CD8-positive, alpha-beta memory T cell (primary cell): ENCODE results near the gene PLAAT5. TPM values are rescaled to one million over a fixed set of nuclear protein-coding genes. Genes with fewer than 3 reads are reported as not detected.
A peak's percentile ranks its signal among the peaks of the same experiment; 100 is the strongest.

Experiments used
- CTCF ChIA-PET: fragments of 350-600 bp; sonication (Branson Sonifier 250); formaldehyde crosslinking; loops from one replicate; lab custom pipeline; 2021; ENCODE audit warnings: antibody characterized with exemption; lab: Charles Lee
- POLR2A ChIA-PET: fragments of 350-600 bp; sonication (Branson Sonifier 250); formaldehyde crosslinking; loops from one replicate; lab custom pipeline; 2021; ENCODE audit warnings: antibody characterized with exemption; lab: Charles Lee
- DNase-seq, 5 donors: peaks; one replicate each; pipeline versions ENCODE4 v3.0.0 to v3.0.0-alpha.2; 2020 to 2022; ENCODE audit warnings: mixed read lengths in 1 of 5
- H3K27ac ChIP-seq: one replicate; pipeline ENCODE4 v1.7.0; 2013; ENCODE audit warnings: low read depth, mild to moderate bottlenecking, low read length, moderate library complexity
- H3K27me3 ChIP-seq: 2 replicates; pipeline ENCODE4 v1.7.0; 2013; ENCODE audit warnings: low read length, mild to moderate bottlenecking; ENCODE audit not compliant: insufficient read depth, poor library complexity, severe bottlenecking
- H3K36me3 ChIP-seq: 2 replicates; pipeline ENCODE4 v1.7.0; 2013; ENCODE audit warnings: mild to moderate bottlenecking, low read length, moderate library complexity; ENCODE audit not compliant: insufficient read depth
- H3K4me1 ChIP-seq: 2 replicates; pipeline ENCODE4 v1.7.0; 2013; ENCODE audit warnings: mild to moderate bottlenecking, low read length, moderate library complexity; ENCODE audit not compliant: insufficient read depth
- H3K4me3 ChIP-seq: 2 replicates; pipeline ENCODE4 v1.7.0; 2013; ENCODE audit warnings: mild to moderate bottlenecking, low read length
- H3K9me3 ChIP-seq: 2 replicates; pipeline ENCODE4 v1.7.0; 2013; ENCODE audit warnings: mild to moderate bottlenecking, low read length
- H3K27ac Mint-ChIP-seq, 8 donors: one replicate each; pipeline ENCODE4 v1.8.0; 2020 to 2021; ENCODE audit warnings: mixed read lengths in 8 of 8, mild to moderate bottlenecking in 6 of 8, inconsistent platforms in 3 of 8, moderate library complexity in 3 of 8
- H3K27me3 Mint-ChIP-seq, 2 donors: one replicate each; pipeline ENCODE4 v1.8.0; 2020 to 2021; ENCODE audit warnings: mixed read lengths in 2 of 2, mild to moderate bottlenecking in 1 of 2, moderate library complexity in 1 of 2
- H3K36me3 Mint-ChIP-seq, 3 donors: one replicate each; pipeline ENCODE4 v1.8.0; 2020 to 2021; ENCODE audit warnings: mixed read lengths in 3 of 3, inconsistent platforms in 1 of 3, mild to moderate bottlenecking in 1 of 3
- H3K4me1 Mint-ChIP-seq, 3 donors: one replicate each; pipeline ENCODE4 v1.8.0; 2020 to 2021; ENCODE audit warnings: mixed read lengths in 3 of 3, inconsistent platforms in 1 of 3, mild to moderate bottlenecking in 1 of 3
- H3K4me3 Mint-ChIP-seq, 7 donors: one replicate each; pipeline ENCODE4 v1.8.0; 2020 to 2021; ENCODE audit warnings: mixed read lengths in 7 of 7, mild to moderate bottlenecking in 6 of 7, moderate library complexity in 4 of 7, inconsistent platforms in 2 of 7
- H3K9me3 Mint-ChIP-seq, 5 donors: one replicate each; pipeline ENCODE4 v1.8.0; 2020 to 2022; ENCODE audit warnings: mixed read lengths in 5 of 5, mild to moderate bottlenecking in 3 of 5, moderate library complexity in 2 of 5, inconsistent platforms in 1 of 5
- polyA plus RNA-seq: library from polyadenylated mRNA; unstranded; fragments of 300-500 nt; fragmentation: Illumina TruSeq; gene quantifications from one replicate; pipeline ENCODE4 v1.2.3, GENCODE V29; 2021
- total RNA-seq, 2 experiments: library from RNA; stranded (reverse); gene quantifications; one replicate each; pipeline ENCODE4 v1.2.3, GENCODE V29; 2021

Gene PLAAT5
- total RNA-seq (under 1 TPM; 0.26 to 0.89 TPM), polyA plus RNA-seq (not detected)

GRCh38 chr11:63490551-63491239, at the start of gene PLAAT5:
PLAAT5 (minus strand) TSS chr11:63491167; CDS start chr11:63491034, 133 bp downstream.
- Mint-ChIP-seq H3K4me1 (peaks cover 8 to 32% (median 18%) of the 10 kb centered on the region in 3 donors), H3K27me3 (peaks cover 2 to 4% of the 10 kb centered on the region in 2 donors), H3K4me3 (peak within 1 kb of the TSS; percentile 70 to 91 (median 85)), H3K27ac (peak within 1 kb of the TSS in 5 of 8 donors; percentile 69 to 87 (median 80)), H3K9me3 (peaks cover 1 to 8% (median 4%) of the 10 kb centered on the region in 5 donors), H3K36me3 (peaks cover 0 to 1% (median 0%) of the 10 kb centered on the region in 3 donors)
- H3K27ac ChIP-seq = no peak within 1 kb of the TSS
- no peaks in the 10 kb centered on the region for H3K36me3 ChIP-seq
- no peaks in the 10 kb centered on the region for H3K27me3 ChIP-seq
- DNase-seq = peak in 1 of 5 donors; percentile 7
- ChIA-PET CTCF (interaction anchor here (0.8 to 2.0 kb wide), 8 partner anchors 8 to 71 kb away, joined by 3 to 12 read pairs (median 3); no protein-coding TSS in a partner anchor), POLR2A (no interaction called here)
- H3K4me1 ChIP-seq = no peaks in the 10 kb centered on the region
- H3K4me3 ChIP-seq = no peak within 1 kb of the TSS
- H3K9me3 ChIP-seq = no peaks in the 10 kb centered on the region

GRCh38 chr11:63537293-63538101, 46.5 kb upstream of the PLAAT5 start:
- Mint-ChIP-seq H3K4me1 (peaks cover 85 to 94% (median 92%) of the 10 kb centered on the region in 3 donors), H3K9me3 (no peaks in the 10 kb centered on the region), H3K27me3 (peaks cover 0 to 3% of the 10 kb centered on the region in 2 donors), H3K36me3 (peaks cover 0 to 50% (median 6%) of the 10 kb centered on the region in 3 donors), H3K27ac (peak overlapping the region; percentile 90 to 100 (median 98)), H3K4me3 (peak overlapping the region; percentile 91 to 99 (median 98))
- DNase-seq = no peak
- CTCF ChIA-PET = interaction anchor here (0.9 to 4.0 kb wide), 6 partner anchors 13 to 230 kb away, joined by 3 to 37 read pairs (median 9); no protein-coding TSS in a partner anchor
- Histone ChIP-seq H3K36me3 (no peaks in the 10 kb centered on the region), H3K27me3 (no peaks in the 10 kb centered on the region), H3K9me3 (no peaks in the 10 kb centered on the region), H3K4me3 (peak overlapping the region; percentile 78), H3K4me1 (peaks cover 79% of the 10 kb centered on the region), H3K27ac (peak overlapping the region; percentile 69)
- POLR2A ChIA-PET = interaction anchor here (0.8 to 3.0 kb wide), 6 partner anchors 15 to 656 kb away, joined by 3 to 38 read pairs (median 4); partner anchors contain the start of genes ATL3 and PLAAT2

GRCh38 chr11:63536669-63537292, 45.8 kb upstream of the PLAAT5 start, which contains the start of gene PLAAT4:
PLAAT4 (plus strand) TSS chr11:63536808; CDS start chr11:63536869, 61 bp downstream.
- peak in 4 of 5 donors; percentile 31 to 57 (median 54) for DNase-seq
- Mint-ChIP-seq H3K27me3 (peaks cover 0 to 3% of the 10 kb centered on the region in 2 donors), H3K4me1 (peaks cover 85 to 95% (median 92%) of the 10 kb centered on the region in 3 donors), H3K36me3 (peaks cover 0 to 43% (median 6%) of the 10 kb centered on the region in 3 donors), H3K27ac (peak within 1 kb of the TSS; percentile 90 to 100 (median 98)), H3K9me3 (no peaks in the 10 kb centered on the region), H3K4me3 (peak within 1 kb of the TSS; percentile 91 to 99 (median 98))
- H3K4me1 ChIP-seq = peaks cover 82% of the 10 kb centered on the region
- peak within 1 kb of the TSS; percentile 78 for H3K4me3 ChIP-seq
- H3K36me3 ChIP-seq = no peaks in the 10 kb centered on the region
- H3K27ac ChIP-seq = peak within 1 kb of the TSS; percentile 69
- POLR2A ChIA-PET = interaction anchor here (0.5 to 3.0 kb wide), 9 partner anchors 15 to 655 kb away, joined by 3 to 38 read pairs (median 3); partner anchors contain the start of genes ATL3 and PLAAT2
- H3K9me3 ChIP-seq = no peaks in the 10 kb centered on the region
- H3K27me3 ChIP-seq = no peaks in the 10 kb centered on the region
- CTCF ChIA-PET = interaction anchor here (0.7 to 4.0 kb wide), 6 partner anchors 14 to 99 kb away, joined by 3 to 37 read pairs (median 9); no protein-coding TSS in a partner anchor

GRCh38 chr11:63535734-63536133, 44.8 kb upstream of the PLAAT5 start:
- Histone ChIP-seq H3K4me1 (peaks cover 84% of the 10 kb centered on the region), H3K27ac (peak overlapping the region; percentile 69), H3K27me3 (no peaks in the 10 kb centered on the region), H3K9me3 (no peaks in the 10 kb centered on the region), H3K4me3 (peak overlapping the region; percentile 78), H3K36me3 (no peaks in the 10 kb centered on the region)
- no peaks in the 10 kb centered on the region for H3K9me3 Mint-ChIP-seq
- H3K27me3 Mint-ChIP-seq = peaks cover 0 to 3% of the 10 kb centered on the region in 2 donors
- H3K4me1 Mint-ChIP-seq = peaks cover 88 to 96% (median 94%) of the 10 kb centered on the region in 3 donors
- peaks cover 0 to 38% (median 5%) of the 10 kb centered on the region in 3 donors for H3K36me3 Mint-ChIP-seq
- ChIA-PET POLR2A (interaction anchor here (1.3 to 3.0 kb wide), 4 partner anchors 17 to 31 kb away, joined by 3 to 38 read pairs (median 7); no protein-coding TSS in a partner anchor), CTCF (interaction anchor here (1.3 to 3.2 kb wide), 3 partner anchors 27 to 100 kb away, joined by 3 to 9 read pairs (median 9); no protein-coding TSS in a partner anchor)
- H3K4me3 Mint-ChIP-seq = peak overlapping the region; percentile 91 to 99 (median 98)
- peak overlapping the region; percentile 90 to 100 (median 98) for H3K27ac Mint-ChIP-seq
- peak in 2 of 5 donors; percentile 28 to 70 for DNase-seq

- CTCF ChIA-PET = interaction anchor here (0.7 to 3.2 kb wide), 4 partner anchors 16 to 100 kb away, joined by 3 to 9 read pairs (median 4); no protein-coding TSS in a partner anchor
- Histone ChIP-seq H3K9me3 (no peaks in the 10 kb centered on the region), H3K4me1 (peaks cover 80% of the 10 kb centered on the region), H3K27ac (peak overlapping the region; percentile 69), H3K36me3 (no peaks in the 10 kb centered on the region), H3K4me3 (peak overlapping the region; percentile 78), H3K27me3 (no peaks in the 10 kb centered on the region)
- POLR2A ChIA-PET = interaction anchor here (1.3 to 2.3 kb wide), 3 partner anchors 16 to 32 kb away, joined by 3 to 11 read pairs (median 9); no protein-coding TSS in a partner anchor
- H3K4me1 Mint-ChIP-seq = peaks cover 85 to 93% (median 90%) of the 10 kb centered on the region in 3 donors
- H3K27me3 Mint-ChIP-seq = peaks cover 0 to 3% of the 10 kb centered on the region in 2 donors
- peak overlapping the region; percentile 91 to 99 (median 98) for H3K4me3 Mint-ChIP-seq
- no peaks in the 10 kb centered on the region for H3K9me3 Mint-ChIP-seq
- H3K36me3 Mint-ChIP-seq = peaks cover 0 to 32% (median 1%) of the 10 kb centered on the region in 3 donors
- peak in 3 of 5 donors; percentile 14 to 63 (median 52) for DNase-seq
- peak overlapping the region; percentile 90 to 100 (median 98) for H3K27ac Mint-ChIP-seq
Observed at GRCh38 chr11:63534895-63535461, 44.0 kb upstream of the PLAAT5 start.

- H3K27ac ChIP-seq = peak overlapping the region; percentile 69
- no peaks in the 10 kb centered on the region for H3K9me3 Mint-ChIP-seq
- peak overlapping the region; percentile 58 to 83 (median 59) for H3K4me3 Mint-ChIP-seq
- H3K9me3 ChIP-seq = no peaks in the 10 kb centered on the region
- H3K4me1 Mint-ChIP-seq = peaks cover 85 to 93% (median 90%) of the 10 kb centered on the region in 3 donors
- H3K27me3 Mint-ChIP-seq = peaks cover 0 to 3% of the 10 kb centered on the region in 2 donors
- no peak overlapping the region for H3K4me3 ChIP-seq
- ChIA-PET CTCF (interaction anchor here (0.7 to 1.4 kb wide), 4 partner anchors 17 to 55 kb away, joined by 3 to 4 read pairs (median 3); no protein-coding TSS in a partner anchor), POLR2A (interaction anchor here (1.3 to 3.3 kb wide), 2 partner anchors 17 kb away, joined by 9 to 19 read pairs; no protein-coding TSS in a partner anchor)
- H3K36me3 ChIP-seq = no peaks in the 10 kb centered on the region
- peaks cover 81% of the 10 kb centered on the region for H3K4me1 ChIP-seq
- DNase-seq = no peak
- H3K27ac Mint-ChIP-seq = peak overlapping the region; percentile 78 to 100 (median 93)
- H3K36me3 Mint-ChIP-seq = peaks cover 0 to 25% (median 1%) of the 10 kb centered on the region in 3 donors
- H3K27me3 ChIP-seq = no peaks in the 10 kb centered on the region
Observed at GRCh38 chr11:63534076-63534475, 43.1 kb upstream of the PLAAT5 start.
